ENCODE measurements around the gene GLS.

Gene GLS

GRCh38 chr2:190880378-190881083, at the start of gene GLS:
Gene GLS, plus strand, starts transcription at chr2:190880821. Its CDS starts 264 bp downstream, at chr2:190881085.
- Mint-ChIP-seq H3K9me3 (no peaks in the 10 kb centered on the region), H3K4me3 (peak within 1 kb of the TSS; percentile 98 to 99 (median 99)), H3K27ac (peak within 1 kb of the TSS; percentile 93 to 98 (median 96)), H3K4me1 (peaks cover 28% of the 10 kb centered on the region), H3K36me3 (ENCODE audit: low read depth) (peaks cover 11% of the 10 kb centered on the region), H3K27me3 (ENCODE audit: low read depth) (peaks cover 3% of the 10 kb centered on the region)
- no peak for TF ChIP-seq CTCF (IDR thresholded peaks at IDR 0.05; ENCODE audit: unreplicated experiment in 3 of 3)

DNA sequence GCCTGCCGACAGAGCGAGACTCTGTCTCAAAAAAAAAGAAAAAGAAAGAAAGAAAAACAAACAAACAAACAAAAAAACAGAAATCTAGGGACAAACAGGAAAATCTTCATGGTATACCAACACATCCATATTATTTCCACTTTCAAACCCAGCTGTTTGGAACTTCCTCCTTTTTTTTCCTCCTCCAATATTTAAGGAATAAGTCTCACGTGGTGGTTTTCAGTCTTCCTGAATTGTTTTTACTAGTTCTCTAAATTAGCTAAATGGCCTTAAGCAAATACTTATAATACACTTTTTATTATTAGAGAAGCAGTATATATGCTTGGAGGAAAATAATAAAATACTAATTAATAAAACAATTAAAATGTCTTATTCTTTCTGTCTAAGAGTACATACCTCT, 48.7 kb upstream of the GLS start:
- no peak for TF ChIP-seq CTCF (IDR thresholded peaks at IDR 0.05; ENCODE audit: unreplicated experiment in 3 of 3)
- Mint-ChIP-seq H3K4me1 (peaks cover 5% of the 10 kb centered on the region), H3K36me3 (ENCODE audit: low read depth) (no peaks in the 10 kb centered on the region), H3K27me3 (ENCODE audit: low read depth) (peaks cover 3% of the 10 kb centered on the region), H3K4me3 (no peak overlapping the region), H3K27ac (no peak overlapping the region), H3K9me3 (no peaks in the 10 kb centered on the region)

DNA sequence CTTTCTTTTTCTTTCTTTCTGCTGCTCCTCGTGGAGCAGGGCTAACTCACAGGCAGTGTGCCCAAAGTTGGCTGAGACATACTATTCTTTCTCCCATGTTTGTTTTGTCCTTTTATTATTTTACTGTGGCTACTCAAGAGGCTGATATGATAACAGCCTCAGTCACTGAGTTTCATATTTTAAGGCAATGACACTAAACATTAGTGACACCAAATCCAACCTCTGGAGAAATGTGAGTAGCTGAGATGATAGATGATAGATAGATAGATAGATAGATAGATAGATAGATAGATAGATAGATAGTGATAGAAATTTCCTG, 45.8 kb upstream of the GLS start:
- Mint-ChIP-seq H3K27me3 (ENCODE audit: low read depth) (no peaks in the 10 kb centered on the region), H3K9me3 (no peaks in the 10 kb centered on the region), H3K36me3 (ENCODE audit: low read depth) (no peaks in the 10 kb centered on the region), H3K27ac (no peak overlapping the region), H3K4me3 (no peak overlapping the region), H3K4me1 (peaks cover 15% of the 10 kb centered on the region)
- TF ChIP-seq CTCF (IDR thresholded peaks at IDR 0.05; ENCODE audit: unreplicated experiment in 3 of 3), result no peak

- Mint-ChIP-seq H3K9me3 (no peaks in the 10 kb centered on the region), H3K36me3 (ENCODE audit: low read depth) (no peaks in the 10 kb centered on the region), H3K4me1 (peaks cover 15% of the 10 kb centered on the region), H3K4me3 (no peak overlapping the region), H3K27me3 (ENCODE audit: low read depth) (no peaks in the 10 kb centered on the region), H3K27ac (no peak overlapping the region)
- no peak for TF ChIP-seq CTCF (IDR thresholded peaks at IDR 0.05; ENCODE audit: unreplicated experiment in 3 of 3)
Measured at GRCh38 chr2:190835303-190835930, 45.2 kb upstream of the GLS start.

GRCh38 chr2:190836767-190837166, 43.9 kb upstream of the GLS start:
- Mint-ChIP-seq H3K27me3 (ENCODE audit: low read depth) (no peaks in the 10 kb centered on the region), H3K4me3 (no peak overlapping the region), H3K9me3 (no peaks in the 10 kb centered on the region), H3K4me1 (peaks cover 9% of the 10 kb centered on the region), H3K27ac (no peak overlapping the region), H3K36me3 (ENCODE audit: low read depth) (no peaks in the 10 kb centered on the region)
- no peak for TF ChIP-seq CTCF (IDR thresholded peaks at IDR 0.05; ENCODE audit: unreplicated experiment in 3 of 3)

GRCh38 chr2:190837420-190837819, 43.2 kb upstream of the GLS start:
- Mint-ChIP-seq H3K4me3 (no peak overlapping the region), H3K27me3 (ENCODE audit: low read depth) (no peaks in the 10 kb centered on the region), H3K9me3 (no peaks in the 10 kb centered on the region), H3K4me1 (peaks cover 9% of the 10 kb centered on the region), H3K27ac (no peak overlapping the region), H3K36me3 (ENCODE audit: low read depth) (no peaks in the 10 kb centered on the region)
- TF ChIP-seq CTCF (IDR thresholded peaks at IDR 0.05; ENCODE audit: unreplicated experiment in 3 of 3), result no peak
